Retinal pigment epithelial cell (primary cell): ENCODE results near the gene SLC22A2.

Experiments
- DNase-seq: peaks from one replicate; pipeline ENCODE4 v3.0.0-alpha.2; 2010; ENCODE audit warnings: low read depth
- H3K4me3 ChIP-seq: 2 replicates; pipeline ENCODE4 v1.5.1; 2011; ENCODE audit warnings: mild to moderate bottlenecking, low read length, control low read depth, moderate library complexity
- TF ChIP-seq, protein P1 (sequence below): conservative IDR thresholded peaks from 2 replicates; pipeline ENCODE4 v1.5.1; 2011; ENCODE audit warnings: low read depth, low read length, control low read depth, inconsistent platforms

SLC22A2 gene

DNA sequence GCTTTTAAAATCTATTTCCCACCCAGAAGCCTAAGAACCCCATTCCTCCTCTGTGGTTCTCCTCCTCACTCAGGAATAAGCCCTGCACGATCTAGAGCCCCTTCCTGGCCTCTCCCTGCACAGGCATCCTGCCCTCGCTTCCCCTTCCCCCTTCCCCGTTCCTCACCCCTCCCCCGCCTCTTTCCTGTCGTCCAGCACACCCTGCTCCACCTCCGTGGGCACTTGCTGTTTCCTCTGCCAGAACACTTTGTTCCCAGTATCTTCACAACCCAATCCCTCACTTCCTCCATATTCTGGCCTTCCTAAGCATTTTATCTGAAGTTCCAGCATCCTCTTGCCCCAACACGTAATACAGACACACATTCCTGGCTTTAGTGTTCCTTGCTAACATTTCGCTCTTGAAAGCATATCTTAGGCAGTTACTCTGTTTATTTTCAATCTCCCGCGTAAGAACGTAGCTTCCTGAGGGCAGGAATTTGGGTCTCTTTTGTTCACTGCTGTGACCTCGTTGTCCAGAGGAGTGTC is 20.2 kb upstream of the SLC22A2 start:
- TF ChIP-seq, protein P1, sequence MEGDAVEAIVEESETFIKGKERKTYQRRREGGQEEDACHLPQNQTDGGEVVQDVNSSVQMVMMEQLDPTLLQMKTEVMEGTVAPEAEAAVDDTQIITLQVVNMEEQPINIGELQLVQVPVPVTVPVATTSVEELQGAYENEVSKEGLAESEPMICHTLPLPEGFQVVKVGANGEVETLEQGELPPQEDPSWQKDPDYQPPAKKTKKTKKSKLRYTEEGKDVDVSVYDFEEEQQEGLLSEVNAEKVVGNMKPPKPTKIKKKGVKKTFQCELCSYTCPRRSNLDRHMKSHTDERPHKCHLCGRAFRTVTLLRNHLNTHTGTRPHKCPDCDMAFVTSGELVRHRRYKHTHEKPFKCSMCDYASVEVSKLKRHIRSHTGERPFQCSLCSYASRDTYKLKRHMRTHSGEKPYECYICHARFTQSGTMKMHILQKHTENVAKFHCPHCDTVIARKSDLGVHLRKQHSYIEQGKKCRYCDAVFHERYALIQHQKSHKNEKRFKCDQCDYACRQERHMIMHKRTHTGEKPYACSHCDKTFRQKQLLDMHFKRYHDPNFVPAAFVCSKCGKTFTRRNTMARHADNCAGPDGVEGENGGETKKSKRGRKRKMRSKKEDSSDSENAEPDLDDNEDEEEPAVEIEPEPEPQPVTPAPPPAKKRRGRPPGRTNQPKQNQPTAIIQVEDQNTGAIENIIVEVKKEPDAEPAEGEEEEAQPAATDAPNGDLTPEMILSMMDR: no peak
- DNase-seq: no peak
- H3K4me3 ChIP-seq: no peak overlapping the region

DNA sequence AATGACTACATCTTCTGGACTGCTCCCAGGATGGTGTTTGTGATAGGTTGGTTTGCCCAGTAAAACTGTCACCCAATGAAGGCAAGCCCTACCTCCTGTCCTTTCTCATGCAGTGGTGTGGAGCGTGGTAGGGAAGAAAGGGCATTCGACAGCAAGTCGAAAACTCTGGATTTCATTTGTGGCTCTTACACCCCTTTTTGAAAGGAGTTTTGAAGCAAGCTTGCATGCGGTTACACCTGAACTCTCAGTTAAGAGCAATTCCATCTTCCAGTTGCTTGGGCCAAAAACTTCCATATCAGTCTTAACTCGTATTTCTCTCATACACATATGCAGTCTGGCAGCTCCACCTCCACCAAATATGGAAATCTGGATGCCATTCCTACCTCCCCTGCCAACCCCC is 19.7 kb upstream of the SLC22A2 start:
- DNase-seq: no peak
- no peak overlapping the region for H3K4me3 ChIP-seq
- TF ChIP-seq, protein P1: no peak

DNA sequence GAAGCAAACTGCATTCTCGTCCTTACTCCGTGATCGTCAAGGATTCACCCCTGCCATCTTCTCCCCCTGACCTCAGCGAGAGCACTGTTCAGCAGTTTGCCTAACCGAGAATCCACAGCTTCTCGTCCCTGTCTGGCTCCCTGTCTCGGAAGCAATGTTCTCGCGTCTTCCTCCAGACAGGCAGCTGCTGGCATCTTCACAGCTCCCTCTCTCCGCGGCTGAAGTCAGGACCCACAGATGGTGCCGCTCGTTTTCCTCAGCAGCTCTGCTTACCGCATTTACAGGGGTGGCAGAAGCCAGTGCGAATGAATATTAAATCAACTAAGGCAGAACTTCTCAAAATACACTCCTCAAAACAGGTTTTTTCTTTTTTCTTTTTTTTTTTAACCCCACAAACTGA is 18.9 kb upstream of the SLC22A2 start:
- TF ChIP-seq, protein P1: no peak
- no peak for DNase-seq
- H3K4me3 ChIP-seq: no peak overlapping the region

DNA sequence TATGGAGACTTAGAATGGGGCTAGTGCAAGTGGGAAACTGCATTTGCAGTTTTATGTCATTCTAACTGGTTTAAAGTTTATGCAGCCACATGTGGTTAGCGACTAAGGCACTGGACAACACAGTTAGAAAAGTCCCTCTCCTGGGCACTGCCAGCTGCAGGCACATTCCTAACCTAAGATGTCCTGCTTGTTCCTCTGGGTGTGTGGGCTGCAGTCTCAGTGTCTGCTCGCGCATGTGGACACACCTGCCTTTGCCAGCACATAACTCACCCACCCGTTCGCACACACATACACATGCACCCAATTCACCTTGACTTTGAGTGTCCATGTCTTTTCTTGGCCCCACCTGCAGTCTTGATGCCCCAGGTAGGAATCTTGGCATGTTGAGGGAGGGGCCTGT is 18.5 kb upstream of the SLC22A2 start:
- TF ChIP-seq, protein P1: no peak
- H3K4me3 ChIP-seq: no peak overlapping the region

DNA sequence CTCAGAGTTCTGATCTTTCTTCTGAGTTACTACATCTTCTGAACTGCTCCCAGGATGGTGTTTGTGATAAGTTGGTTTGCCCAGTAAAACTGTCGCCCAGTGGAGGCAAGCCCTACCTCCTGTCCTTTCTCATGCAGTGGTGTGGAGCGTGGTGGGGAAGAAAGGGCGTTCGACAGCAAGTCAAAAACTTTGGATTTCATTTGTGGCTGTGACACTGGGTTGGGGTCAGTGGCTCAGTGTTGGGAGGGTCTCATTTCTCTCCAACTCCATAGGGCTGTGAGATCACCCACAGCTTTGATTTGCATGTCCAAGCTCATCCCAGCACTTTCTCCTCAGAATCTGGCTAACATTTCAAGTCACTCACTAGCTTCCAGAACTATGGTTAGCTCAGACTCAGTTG is 17.5 kb upstream of the SLC22A2 start:
- no peak overlapping the region for H3K4me3 ChIP-seq
- TF ChIP-seq, protein P1: no peak
- no peak for DNase-seq

More for the DNA sequence above, 18.5 kb upstream of the SLC22A2 start:
- no peak for DNase-seq

DNA sequence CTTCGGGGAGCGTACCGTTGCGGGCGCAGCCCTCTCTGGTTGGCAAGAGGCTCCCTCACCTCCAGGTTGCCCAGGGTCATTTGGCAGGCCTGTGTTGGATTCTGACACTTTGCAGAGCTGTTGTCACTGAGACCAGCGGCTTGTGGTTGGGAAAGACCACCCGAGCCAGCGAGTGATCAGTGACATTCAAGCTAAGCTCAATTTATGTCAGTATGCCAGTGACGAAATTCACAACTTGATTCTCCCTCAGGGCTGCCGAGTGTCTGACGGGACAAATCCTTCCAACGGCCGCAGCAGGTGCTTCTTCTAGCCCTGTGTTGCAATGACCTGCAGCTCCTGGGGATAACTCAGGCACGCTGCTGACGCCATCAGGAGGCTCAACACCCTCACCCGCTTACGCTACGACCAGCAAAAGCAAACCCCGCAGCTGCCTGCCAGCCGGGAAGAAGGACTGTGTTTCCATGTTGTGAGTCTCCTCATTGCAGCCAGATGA is 16.9 kb upstream of the SLC22A2 start:
- TF ChIP-seq, protein P1: no peak
- H3K4me3 ChIP-seq: no peak overlapping the region
- DNase-seq: no peak

DNA sequence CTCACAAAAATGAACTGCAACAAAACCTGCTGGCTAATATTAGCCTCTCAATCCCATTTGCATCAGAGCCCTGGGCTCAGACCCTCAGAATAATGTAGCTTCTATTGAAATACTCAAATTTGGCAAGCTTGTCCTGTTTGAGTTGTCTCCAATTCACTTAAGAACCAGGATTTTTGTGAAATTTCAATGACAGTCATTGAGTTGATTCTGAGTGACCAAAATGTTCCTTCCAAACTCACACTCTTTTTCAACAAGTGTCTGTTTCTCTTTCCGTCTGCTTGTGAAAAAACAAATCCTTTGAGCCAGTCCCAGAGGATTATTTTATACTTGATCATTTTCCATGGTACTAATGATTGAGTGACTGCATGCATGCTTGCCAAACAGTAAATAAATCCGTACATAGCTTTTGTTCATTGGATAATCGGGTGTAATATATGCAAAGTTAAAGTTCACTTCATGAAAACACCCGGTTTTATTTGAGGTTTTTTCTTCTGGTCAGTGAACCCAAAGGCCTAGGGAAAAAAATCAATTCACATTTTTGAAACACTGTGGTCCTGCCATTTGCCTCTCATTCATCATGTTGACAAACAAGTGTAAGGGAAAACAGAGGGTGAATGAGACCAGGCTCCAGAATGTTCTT is 16.4 kb upstream of the SLC22A2 start:
- TF ChIP-seq, protein P1: no peak
- H3K4me3 ChIP-seq: no peak overlapping the region
- no peak for DNase-seq
